ENCODE data around the gene NUMBL.

The NUMBL gene

DNA sequence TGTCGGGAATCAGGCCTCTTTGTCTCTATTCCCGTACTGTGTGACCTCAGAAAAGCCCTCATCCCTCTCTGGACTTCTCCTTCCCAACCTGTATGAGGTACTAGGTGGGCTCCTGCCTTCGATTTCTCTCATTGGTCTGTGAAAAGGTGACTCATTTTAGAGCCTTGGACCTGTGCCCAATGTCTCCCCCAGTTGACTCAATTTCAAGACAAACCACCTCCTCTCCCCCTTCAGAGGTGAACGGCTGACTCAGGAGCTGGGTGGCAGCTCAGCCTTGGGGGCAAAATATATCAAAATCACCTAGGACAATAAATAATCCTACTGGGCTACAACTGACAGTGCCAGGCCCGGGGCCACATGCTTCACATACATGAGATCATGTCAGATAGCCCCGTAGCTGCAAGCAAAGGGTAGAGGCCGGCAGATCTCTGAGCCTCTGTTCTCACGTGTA, 25.6 kb upstream of the NUMBL start:
- no peak for DNase-seq

DNA sequence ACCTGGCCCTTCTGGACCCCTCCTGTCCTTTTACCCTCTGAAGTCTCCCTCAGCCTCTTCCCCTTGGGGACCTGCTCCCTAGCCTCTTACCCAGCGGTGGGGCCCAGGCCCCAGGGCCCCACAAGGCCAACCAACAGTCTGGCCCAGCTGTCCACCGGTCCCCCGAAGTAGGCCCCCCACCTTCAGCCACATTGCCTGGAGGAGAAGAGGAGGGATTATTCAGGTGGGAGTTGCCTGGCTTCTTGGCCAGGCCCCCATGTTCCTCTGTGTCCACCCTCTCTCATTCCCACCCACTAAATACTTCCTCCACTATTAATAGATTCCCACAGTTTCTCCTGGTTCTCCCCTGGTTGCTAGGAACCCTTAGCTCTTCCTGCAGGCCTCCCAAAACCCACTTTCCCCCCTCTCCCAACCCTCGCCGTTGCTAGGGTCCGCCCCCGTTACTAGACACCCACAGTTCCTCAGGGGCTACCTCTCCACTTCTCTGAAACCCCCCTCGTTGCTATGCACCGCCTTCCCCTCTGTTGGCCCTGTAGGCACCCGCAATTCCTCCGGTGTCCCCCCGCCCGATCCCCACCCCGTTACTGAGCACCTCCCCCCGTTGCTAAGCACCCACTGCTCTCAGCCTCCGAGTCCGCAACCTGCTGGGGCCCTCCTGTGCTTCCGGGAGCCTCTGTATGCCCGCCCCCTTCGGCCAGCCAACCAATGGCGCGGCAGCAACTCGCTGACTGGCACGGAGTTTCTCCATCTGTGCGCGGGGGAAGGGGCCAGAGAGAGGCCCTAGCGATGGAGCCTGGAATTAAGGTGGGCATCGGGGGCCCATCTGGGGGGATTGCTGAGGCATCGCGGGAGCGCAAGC, 24.2 kb upstream of the NUMBL start:
- peak; percentile 90 to 91 for DNase-seq

GRCh38 chr19:40713939-40714338, 23.5 kb upstream of the NUMBL start:
- DNase-seq: no peak

- DNase-seq: no peak
Observed at GRCh38 chr19:40709817-40710216, 19.4 kb upstream of the NUMBL start.

DNA sequence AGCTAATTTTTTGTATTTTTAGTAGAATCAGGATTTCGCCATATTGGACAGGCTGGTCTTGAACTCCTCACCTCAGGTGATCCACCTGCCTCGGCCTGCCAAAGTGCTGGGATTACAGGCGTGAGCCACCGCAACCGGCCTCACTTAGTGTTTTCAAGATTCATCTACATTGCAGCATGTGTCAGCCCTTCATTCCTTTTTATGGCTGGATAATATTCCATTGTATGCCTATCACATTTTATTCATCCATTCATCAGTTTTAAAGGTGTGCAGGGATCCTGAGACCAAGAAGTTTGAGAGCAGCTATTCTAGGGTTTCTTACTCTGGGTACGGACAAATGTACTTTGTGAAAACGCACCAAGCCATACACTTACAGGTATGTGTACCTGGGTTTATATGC, 17.2 kb upstream of the NUMBL start:
- no peak for DNase-seq

DNA sequence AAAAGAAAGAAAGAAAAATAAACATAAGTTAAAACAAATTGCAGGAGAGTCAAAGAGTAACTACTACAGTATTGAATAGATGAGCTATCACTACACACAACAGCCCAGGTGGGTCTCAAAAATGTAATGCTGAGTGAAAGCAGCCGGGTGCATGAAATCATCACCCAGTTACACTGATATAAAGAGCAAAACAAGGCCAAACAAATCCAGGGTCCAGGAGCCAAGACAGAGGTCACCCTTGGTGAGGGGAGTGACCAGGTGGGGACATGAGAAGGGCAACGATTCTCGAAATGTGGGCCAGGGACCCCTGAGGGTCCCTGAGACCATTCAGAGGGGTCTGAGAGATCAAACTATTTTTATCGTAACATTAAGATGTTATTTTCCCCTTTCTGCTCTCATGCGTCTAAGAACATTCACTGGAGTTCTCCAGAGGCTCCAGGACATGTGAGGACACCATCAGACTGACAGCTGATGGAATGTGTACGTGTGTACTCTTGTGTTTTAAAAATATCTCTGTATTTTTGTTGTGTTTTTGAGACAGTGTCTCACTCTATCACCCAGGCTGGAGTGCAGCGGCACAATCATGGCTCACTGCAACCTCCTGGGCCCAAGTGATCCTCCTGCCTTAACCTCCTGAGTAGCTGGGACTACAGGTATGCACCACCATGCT, 15.6 kb upstream of the NUMBL start:
- no peak for DNase-seq

DNA sequence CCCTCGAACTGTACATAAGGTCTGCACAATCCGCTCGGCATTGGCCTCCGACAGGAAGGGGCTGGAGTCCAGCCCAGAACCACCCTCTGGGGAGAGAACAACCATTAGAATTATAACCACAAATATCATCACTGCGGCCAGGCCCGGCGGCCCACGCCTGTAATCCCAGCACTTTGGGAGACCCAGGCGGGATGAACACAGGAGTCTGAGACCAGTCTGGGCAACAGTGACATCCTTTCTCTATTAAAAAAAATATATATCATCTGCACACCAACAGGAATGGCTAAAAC, 14.9 kb upstream of the NUMBL start:
- no peak for DNase-seq

DNA sequence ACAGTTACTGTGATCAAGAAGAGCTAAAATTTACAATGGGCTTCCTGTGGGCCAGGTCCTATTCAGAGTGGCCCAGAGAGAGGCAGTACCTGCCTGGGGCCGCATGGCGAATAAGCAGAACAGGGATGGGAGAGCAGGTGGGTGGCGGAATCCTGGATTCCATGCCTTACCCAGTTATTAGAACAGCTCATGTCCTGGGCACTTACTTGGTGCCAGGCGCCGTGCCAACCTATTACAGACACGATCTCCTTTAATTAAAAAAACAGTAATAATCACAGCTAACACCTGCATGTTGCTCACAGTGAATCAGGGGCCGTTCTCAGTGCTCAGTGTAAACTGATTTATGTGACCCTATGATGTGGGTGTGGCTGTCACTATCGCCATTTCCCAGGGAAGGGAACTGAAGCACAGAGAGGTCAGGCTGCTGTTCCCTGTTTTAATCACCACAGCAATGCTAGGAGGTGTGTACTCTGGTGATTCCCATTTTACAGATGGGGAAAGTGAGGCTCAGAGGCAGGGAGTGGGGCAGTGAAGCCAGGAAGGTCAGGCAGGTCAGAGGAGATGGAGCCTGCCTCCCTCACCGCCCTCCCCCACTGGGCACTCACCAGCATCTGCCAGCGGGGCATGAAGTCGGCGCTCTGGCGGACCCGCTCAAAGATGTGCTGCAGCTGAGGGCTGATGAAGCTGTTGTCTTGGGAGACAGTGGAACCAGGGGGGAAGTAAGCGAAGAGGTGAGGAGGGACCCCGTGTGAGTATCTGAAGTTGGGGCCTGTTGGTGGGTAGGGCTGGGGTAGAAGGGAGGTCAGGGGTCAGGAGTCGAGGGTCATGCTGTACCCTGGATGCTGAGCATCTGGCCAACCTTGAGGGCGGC, 14.3 kb upstream of the NUMBL start:
- no peak for DNase-seq

GRCh38 chr19:40703029-40703755, 12.7 kb upstream of the NUMBL start:
- no peak for DNase-seq

- DNase-seq: peak in 1 of 2 donors; percentile 13
Observed at GRCh38 chr19:40702337-40703012, 12.0 kb upstream of the NUMBL start.

DNA sequence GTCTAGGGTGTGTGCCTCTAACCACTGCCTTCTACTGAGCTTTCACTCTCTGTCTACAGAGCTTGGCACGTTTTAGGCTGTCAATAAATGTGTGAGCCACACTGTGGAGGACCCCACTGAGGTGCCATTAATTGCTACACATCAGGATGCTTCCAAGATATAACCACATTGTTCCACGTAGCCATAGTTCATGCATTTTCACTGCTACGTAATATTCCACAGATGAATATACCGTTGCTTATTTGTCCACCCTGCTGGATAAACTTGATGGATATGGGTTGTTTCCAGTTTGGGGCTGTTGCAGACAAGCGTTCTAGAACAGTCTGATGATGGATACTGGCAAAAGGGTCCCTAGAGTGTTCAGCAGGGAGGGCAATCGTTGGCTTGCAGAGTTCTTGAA, 11.3 kb upstream of the NUMBL start:
- DNase-seq: no peak

DNA sequence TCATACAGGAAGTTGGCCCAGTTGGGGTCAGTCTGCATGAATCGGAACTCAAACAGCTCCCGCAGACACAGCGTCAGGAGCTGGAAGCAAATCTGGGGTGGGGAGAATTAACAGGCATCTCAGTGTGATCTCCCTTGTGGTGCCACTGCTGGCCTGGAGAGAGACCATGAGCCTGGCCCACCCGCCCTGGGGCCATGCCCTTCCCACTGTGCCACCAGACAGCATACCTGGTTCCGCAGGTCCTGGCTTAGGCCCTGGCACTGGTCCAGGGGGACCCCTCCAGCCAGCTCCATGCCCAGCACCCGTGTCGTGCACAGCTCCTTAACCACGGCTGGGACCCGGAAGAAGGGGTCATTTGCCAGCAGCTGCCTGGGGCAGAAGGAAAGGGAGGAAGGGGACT, 9.6 kb upstream of the NUMBL start:
- no peak for DNase-seq

- DNase-seq: no peak
Observed at GRCh38 chr19:40697007-40697406, 6.6 kb upstream of the NUMBL start.

- no peak for DNase-seq
Observed at GRCh38 chr19:40695881-40696280, 5.4 kb upstream of the NUMBL start.

- DNase-seq: no peak
Observed at GRCh38 chr19:40693896-40694295, 3.4 kb upstream of the NUMBL start.

DNA sequence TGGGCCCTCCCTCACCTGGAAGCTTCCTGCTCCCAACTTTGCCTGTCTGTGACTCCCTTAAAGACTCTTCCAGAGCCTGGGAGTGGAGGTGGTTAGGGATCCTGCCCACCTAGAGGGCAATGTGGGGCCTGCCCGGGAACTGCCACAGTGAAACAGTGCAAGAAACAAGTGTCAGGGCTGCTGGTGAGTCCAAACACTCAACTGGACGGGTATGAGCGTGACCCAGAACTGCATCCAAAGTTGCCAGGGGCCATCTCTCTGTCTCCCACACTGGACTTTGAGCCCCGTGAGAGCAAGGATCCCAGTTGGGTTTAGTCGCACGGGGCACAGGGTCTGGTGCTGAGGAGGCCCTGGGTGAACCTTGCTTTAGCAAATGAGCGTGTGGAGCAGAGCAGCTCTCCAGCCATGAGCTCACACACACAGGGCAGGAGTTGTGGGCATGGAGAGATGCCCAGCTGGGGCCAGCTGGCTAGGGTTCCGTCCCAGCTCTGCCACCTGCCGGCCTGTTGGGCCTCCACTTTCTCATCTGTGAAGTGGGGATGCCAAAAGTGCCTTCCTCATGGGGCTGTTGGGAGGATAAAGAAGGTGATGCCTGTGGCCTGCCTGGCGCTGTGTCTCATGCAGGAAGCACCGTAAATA, 2.8 kb upstream of the NUMBL start:
- DNase-seq: no peak

- no peak for DNase-seq
Observed at GRCh38 chr19:40692212-40692551, 1.7 kb upstream of the NUMBL start.

DNA sequence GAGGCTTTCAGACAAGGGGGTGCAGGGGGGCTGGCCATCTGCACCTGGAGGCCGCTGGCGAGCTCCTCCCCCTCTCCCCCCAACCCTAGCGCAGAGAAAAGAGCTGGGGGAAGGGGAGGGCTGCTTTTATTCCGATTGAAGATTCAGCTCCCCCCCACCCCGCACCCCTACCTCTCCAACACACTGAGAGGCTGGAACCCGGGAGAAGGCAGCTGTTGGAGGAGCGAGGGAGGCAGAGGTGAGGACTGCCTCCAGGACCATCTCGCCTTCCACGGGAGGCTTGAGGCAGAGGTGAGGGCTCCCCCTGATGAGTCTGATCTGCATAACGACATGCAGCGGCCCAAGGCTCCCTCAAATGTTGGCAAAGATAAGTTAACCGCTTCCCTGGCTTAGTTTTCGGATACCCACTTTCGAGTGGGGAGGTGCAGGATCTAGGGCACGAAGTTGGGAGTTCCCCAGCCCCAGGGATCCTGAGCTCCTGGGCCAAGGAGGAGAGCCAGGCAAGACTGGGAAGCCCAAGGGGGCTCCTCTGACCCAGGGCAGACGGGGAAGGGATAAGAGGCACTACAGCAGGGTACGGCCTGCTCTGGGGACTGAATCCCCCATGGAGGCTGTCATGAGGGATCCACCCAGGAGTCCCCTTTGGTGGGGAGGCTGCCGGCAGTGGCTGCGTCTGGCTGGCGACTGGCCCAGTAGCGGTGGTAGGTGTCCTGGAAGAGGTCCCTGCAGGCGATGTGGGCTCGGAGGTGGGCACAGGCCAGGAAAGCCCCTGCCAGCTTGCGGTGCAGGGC, 1.2 kb upstream of the NUMBL start:
- DNase-seq: peak in 1 of 2 donors; percentile 28

DNA sequence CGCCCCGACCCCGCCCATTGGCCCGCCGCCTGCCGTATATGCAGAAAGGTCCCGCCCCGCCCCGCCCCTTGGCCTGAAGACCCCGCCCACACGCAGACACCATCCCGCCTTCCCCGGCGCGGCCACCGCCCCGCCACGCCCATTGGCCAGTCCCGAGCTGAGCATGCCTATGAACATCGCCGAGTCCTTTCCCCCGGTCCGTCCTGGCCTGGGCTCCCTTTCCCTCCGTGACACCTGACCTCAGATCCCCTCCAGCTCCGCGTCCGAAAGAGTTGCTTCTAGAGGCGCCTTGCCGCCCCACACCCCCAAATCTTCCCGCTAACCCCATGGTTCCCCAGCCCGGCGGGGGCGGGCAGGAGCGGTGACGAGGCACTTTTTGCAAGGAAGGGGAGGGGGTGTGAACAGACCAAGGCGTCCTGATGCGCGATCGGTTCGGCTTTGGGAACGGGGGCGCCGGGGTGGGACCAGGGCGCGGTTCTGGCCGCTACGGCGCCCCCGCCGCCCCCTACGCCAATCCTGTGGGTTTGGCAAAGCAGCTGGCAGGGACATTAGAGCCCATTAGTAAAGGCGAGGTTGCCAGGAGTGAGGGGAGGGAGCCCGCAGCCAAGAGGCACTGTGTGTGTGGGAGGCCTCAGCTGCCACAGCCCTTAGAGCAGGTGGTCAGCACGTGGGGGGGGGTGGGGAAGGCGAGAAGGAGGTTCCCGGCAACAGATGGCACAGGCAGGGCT, 406 bp upstream of the NUMBL start:
- peak; percentile 87 to 92 for DNase-seq

- DNase-seq: no peak
Observed at GRCh38 chr19:40689339-40690049, 957 bp downstream of the NUMBL start.
